ENCODE measurements around the gene GMDS. TPM values are rescaled to one million over a fixed set of nuclear protein-coding genes. Genes with fewer than 3 reads are reported as not detected.

The GMDS gene
- total RNA-seq, 1 experiment from 2014 or later = 27.6 TPM

DNA sequence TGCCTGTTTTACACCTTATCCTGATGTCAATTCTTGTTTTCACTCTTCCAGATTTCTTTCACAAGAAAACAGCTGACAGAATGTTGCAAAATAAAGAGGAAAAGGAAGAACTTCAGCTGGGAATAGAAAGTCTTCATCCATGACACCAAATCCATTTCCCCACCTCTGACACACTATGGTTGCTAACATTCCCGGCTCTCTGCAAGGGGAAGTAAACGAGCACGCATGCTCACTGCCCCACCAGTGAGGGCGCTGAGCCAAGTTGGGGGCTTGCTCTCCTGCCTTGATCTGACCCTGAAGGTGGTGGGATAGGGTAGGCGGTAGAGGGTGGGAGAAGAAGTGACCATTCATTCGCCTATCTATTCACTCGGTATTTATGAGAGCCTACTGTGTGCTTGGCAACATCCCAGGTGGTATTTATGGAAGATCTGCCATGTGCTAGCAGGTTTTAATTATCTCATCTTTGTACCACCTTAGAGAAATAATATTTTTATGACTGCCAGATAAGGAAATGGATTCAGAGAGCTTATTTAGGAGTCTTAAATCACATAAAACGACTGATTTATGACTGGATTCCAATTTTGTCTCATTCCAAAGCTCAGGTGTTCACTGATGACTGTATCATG is 429.5 kb downstream of the GMDS start:
- no peak overlapping the region for H3K18ac ChIP-seq (ENCODE audit: insufficient read length, low read depth, low read length)
- Mint-ChIP-seq H3K27ac (no peak overlapping the region), H3K4me1 (peaks cover 12 to 14% of the 10 kb centered on the region in 2 experiments)

More for the DNA sequence above, 429.5 kb downstream of the GMDS start:
- H3K23me2 ChIP-seq (ENCODE audit: insufficient read length, low read depth, low read length, poor library complexity, severe bottlenecking) = no peaks in the 10 kb centered on the region
- H3K14ac ChIP-seq (ENCODE audit: insufficient read depth, low read length) = no peak overlapping the region
- peak; percentile 39; the same call in 2 of the 3 replicates for TF ChIP-seq CTCF (conservative IDR thresholded peaks at IDR 0.05)
- H3K9ac ChIP-seq (ENCODE audit: extremely low read depth, insufficient read length, low read length) = no peak overlapping the region
- no peak overlapping the region for H2BK15ac ChIP-seq (ENCODE audit: low read depth, low read length)
- Mint-ChIP-seq H3K9me3 (no peaks in the 10 kb centered on the region), H3K4me3 (no peak overlapping the region), H3K36me3 (ENCODE audit: insufficient read depth in 1 of 3, low read depth in 3 of 3) (no peaks in the 10 kb centered on the region), H3K27me3 (ENCODE audit: low read depth) (no peaks in the 10 kb centered on the region)
- H3K4me2 ChIP-seq (ENCODE audit: insufficient read depth, insufficient read length, low read length) = no peak overlapping the region
- no peak overlapping the region for H3K23ac ChIP-seq (ENCODE audit: insufficient read length, low read depth, low read length)
- H2BK20ac ChIP-seq (ENCODE audit: low read depth, low read length, poor library complexity, severe bottlenecking) = no peak overlapping the region
- no peak overlapping the region for H4K5ac ChIP-seq (ENCODE audit: insufficient read length, low read depth, low read length)
- no peak overlapping the region for H2AK5ac ChIP-seq (ENCODE audit: insufficient read length, low read length)
- no peak overlapping the region for H2BK12ac ChIP-seq (ENCODE audit: insufficient read length, low read depth, low read length)
- no peaks in the 10 kb centered on the region; the same call in 1 of the 2 replicates for H3K27me3 ChIP-seq (ENCODE audit: insufficient read depth, low read length)
- no peaks in the 10 kb centered on the region for H4K20me1 ChIP-seq (ENCODE audit: control insufficient read depth, insufficient read depth, insufficient read length)
- H2BK5ac ChIP-seq (ENCODE audit: insufficient read length, low read length) = no peak overlapping the region
- H4K8ac ChIP-seq (replicated peaks; ENCODE audit: insufficient read length, low read depth, low read length) = no peak overlapping the region
- H3T11ph ChIP-seq (ENCODE audit: low read length) = no peak overlapping the region
- H3K9me3 ChIP-seq (ENCODE audit: control insufficient read depth, low read depth, low read length) = no peaks in the 10 kb centered on the region
- WGBS (ENCODE audit: extremely low coverage, insufficient read length, low lambda C conversion rate) = no CpG with 5 or more reads among the region's 8 CpGs
- no peak overlapping the region for H3K56ac ChIP-seq (ENCODE audit: insufficient read length, low read depth, low read length)
- no peak overlapping the region for H2AFZ ChIP-seq (ENCODE audit: low read length)
- H3K4me1 ChIP-seq (ENCODE audit: insufficient read depth, low read length) = no peaks in the 10 kb centered on the region; the same call in 1 of the 2 replicates
- no peaks in the 10 kb centered on the region for H3K79me1 ChIP-seq (ENCODE audit: insufficient read depth, low read depth, low read length, poor library complexity, severe bottlenecking)
- no peak overlapping the region for H2BK120ac ChIP-seq (ENCODE audit: low read depth, low read length, poor library complexity, severe bottlenecking)
- no peaks in the 10 kb centered on the region for H3K79me2 ChIP-seq (ENCODE audit: insufficient read depth, low read length)
- no peak overlapping the region for H4K91ac ChIP-seq (ENCODE audit: insufficient read length, low read depth, low read length)
- H3K27ac ChIP-seq (ENCODE audit: insufficient read length, low read depth, low read length) = no peak overlapping the region
- H3K4ac ChIP-seq (ENCODE audit: low read depth, low read length) = no peak overlapping the region
- no peak for DNase-seq
